Activated B cell treated with CpG ODN at 0.5 μM for 24 hours (primary cell): ENCODE results near the gene CRY1. TPM values are rescaled to one million over a fixed set of nuclear protein-coding genes. Genes with fewer than 3 reads are reported as not detected.
A peak's percentile ranks its signal among the peaks of the same experiment; 100 is the strongest.

ENCODE experiments used
- ATAC-seq: fragments of 200-7000 bp; cut with Tn5 transposase; one replicate; pipeline ENCODE4 v1.10.0; 2021; ENCODE audit warnings: low read depth, mild to moderate bottlenecking, moderate library complexity
- CTCF ChIA-PET: fragments of 350-600 bp; sonication (Branson Sonifier 250); formaldehyde crosslinking; loops from one replicate; lab custom pipeline; 2021; ENCODE audit warnings: antibody characterized with exemption; lab: Charles Lee
- POLR2A ChIA-PET: fragments of 350-600 bp; sonication (Branson Sonifier 250); formaldehyde crosslinking; loops from one replicate; lab custom pipeline; 2021; ENCODE audit warnings: antibody characterized with exemption; lab: Charles Lee
- DNase-seq: peaks from one replicate; pipeline ENCODE4 v3.0.0; 2022
- H3K27ac Mint-ChIP-seq: one replicate; pipeline ENCODE4 v1.8.0; 2020; ENCODE audit warnings: mixed read lengths
- H3K27me3 Mint-ChIP-seq: one replicate; pipeline ENCODE4 v1.8.0; 2021; ENCODE audit warnings: mixed read lengths
- H3K36me3 Mint-ChIP-seq: one replicate; pipeline ENCODE4 v1.8.0; 2021; ENCODE audit warnings: low read depth, mixed read lengths
- H3K4me1 Mint-ChIP-seq: one replicate; pipeline ENCODE4 v1.8.0; 2021; ENCODE audit warnings: mixed read lengths
- H3K4me3 Mint-ChIP-seq: one replicate; pipeline ENCODE4 v1.8.0; 2020; ENCODE audit warnings: mild to moderate bottlenecking, mixed read lengths
- H3K9me3 Mint-ChIP-seq: one replicate; pipeline ENCODE4 v1.8.0; 2020; ENCODE audit warnings: mixed read lengths
- intact Hi-C: fragments of 100-400 bp; cut with micrococcal nuclease; formaldehyde crosslinking; loops from one replicate; pipeline ENCODE4 v1.15.1; 2024
- total RNA-seq: library from RNA; stranded (reverse); gene quantifications from 2 replicates; pipeline ENCODE4 v1.2.3, GENCODE V29; 2022
- TF ChIP-seq, protein P1 (sequence below): fragments of 200-600 bp; IDR thresholded peaks from one replicate; pipeline ENCODE4 v1.8.0; 2022; ENCODE audit warnings: antibody characterized with exemption, mild to moderate bottlenecking

The CRY1 gene
- 4.6 and 7.1 TPM in 2 replicates for total RNA-seq

DNA sequence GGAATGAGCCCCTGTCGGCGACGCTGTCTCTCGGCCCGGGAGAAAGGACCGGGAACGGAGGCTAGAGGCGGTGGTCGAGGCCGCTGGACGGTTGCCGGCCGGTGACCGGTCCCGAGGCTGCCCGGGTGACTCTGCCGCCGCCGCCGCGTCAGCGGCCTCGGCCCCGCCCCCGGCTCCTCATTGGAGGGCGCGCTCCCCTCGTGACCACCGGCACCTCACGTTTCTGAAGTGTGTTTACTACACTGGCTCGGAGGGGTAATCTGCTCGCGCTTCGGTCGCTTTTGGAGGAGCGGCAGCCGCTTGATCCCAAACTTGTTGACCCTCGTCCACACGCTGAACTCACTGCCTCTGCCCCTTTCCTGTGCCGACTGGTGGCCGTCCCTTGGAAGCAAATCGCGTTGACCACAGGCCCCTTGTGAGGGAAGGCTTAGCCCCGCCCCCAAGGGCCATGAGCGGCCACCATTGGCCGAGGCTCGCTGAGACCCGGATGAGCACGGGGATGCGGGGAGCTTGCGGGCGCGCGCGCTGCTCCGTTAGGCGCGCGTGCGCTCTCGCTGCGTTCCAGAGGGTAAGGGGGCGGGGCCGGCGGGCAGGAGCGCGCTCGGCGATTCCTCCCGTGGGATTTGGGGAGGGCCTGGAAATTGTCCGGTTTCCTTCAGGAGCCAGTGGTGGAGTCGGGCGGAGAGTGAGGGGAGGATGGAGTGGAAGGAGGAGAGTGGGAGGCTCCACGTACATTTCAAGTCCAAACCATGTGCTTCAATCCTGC is at the start of gene CRY1:
CRY1 (minus strand) TSS at position 133 of the 766 bp plus-strand sequence. CDS start 588 bp downstream, outside the sequence.
- Mint-ChIP-seq H3K9me3 (peaks cover 3% of the 10 kb centered on the region), H3K27ac (no peak within 1 kb of the TSS), H3K36me3 (peaks cover 4% of the 10 kb centered on the region), H3K4me1 (peaks cover 6% of the 10 kb centered on the region), H3K27me3 (peaks cover 8% of the 10 kb centered on the region), H3K4me3 (no peak within 1 kb of the TSS)
- DNase-seq (peak; percentile 84), ATAC-seq (peak; percentile 83)
- CTCF ChIA-PET, result interaction anchor here (0.7 to 5.3 kb wide), 2 partner anchors 12 to 227 kb away, joined by 3 to 23 read pairs; no protein-coding TSS in a partner anchor
- intact Hi-C loops, result loop anchor here (1.0 to 10.0 kb wide), 10 partner anchors 106 to 2001 kb away; partner anchors contain the start of genes ALKBH2, APPL2, CKAP4 and FICD
- POLR2A ChIA-PET, result interaction anchor here (1.1 to 1.5 kb wide), 3 partner anchors 109 to 736 kb away, joined by 3 to 6 read pairs (median 3); partner anchors contain the start of genes POLR3B and TMEM263
- TF ChIP-seq, protein P1, sequence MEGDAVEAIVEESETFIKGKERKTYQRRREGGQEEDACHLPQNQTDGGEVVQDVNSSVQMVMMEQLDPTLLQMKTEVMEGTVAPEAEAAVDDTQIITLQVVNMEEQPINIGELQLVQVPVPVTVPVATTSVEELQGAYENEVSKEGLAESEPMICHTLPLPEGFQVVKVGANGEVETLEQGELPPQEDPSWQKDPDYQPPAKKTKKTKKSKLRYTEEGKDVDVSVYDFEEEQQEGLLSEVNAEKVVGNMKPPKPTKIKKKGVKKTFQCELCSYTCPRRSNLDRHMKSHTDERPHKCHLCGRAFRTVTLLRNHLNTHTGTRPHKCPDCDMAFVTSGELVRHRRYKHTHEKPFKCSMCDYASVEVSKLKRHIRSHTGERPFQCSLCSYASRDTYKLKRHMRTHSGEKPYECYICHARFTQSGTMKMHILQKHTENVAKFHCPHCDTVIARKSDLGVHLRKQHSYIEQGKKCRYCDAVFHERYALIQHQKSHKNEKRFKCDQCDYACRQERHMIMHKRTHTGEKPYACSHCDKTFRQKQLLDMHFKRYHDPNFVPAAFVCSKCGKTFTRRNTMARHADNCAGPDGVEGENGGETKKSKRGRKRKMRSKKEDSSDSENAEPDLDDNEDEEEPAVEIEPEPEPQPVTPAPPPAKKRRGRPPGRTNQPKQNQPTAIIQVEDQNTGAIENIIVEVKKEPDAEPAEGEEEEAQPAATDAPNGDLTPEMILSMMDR, result no peak

DNA sequence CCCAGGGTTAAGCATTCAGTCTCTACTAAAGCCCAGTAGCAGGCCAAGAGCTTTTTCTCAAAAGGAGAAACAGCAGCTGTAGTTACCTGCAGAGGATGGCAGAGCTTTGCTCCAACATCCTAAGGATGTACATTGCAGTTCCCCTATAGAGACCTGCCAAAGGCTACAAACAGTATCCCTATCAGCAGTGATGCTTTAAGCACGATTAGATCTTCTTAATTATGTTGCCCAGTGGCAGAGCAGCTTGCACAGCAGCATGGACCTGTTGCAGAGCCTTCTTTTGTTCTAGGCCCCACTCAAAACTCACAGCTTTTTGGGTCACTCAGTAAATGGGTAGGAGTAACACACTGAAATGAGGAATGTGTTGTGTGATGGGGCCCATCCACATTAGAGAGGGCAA is 46.4 kb upstream of the CRY1 start:
- POLR2A ChIA-PET, result no interaction called here

DNA sequence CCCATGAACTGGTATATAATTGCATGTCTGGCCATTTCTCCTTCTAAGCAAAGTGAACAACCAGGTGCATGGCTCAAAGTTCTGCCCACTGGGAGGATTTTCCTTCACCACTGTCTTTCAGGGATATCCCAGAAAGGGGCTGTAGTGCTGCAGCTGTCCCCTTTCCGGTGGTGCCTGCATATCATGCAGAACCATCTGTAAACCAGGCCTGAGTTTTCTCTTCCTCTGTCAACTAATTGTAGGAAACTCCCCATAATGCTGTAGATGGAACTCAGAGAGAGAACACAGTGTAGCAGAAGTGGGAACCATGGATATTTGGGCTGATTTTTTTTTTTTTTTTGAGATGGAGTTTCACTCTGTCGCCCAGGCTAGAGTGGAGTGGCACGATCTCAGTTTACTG is 45.6 kb upstream of the CRY1 start:
- Mint-ChIP-seq H3K27ac (no peak overlapping the region), H3K27me3 (peaks cover 3% of the 10 kb centered on the region), H3K9me3 (no peaks in the 10 kb centered on the region), H3K4me1 (no peaks in the 10 kb centered on the region), H3K36me3 (no peaks in the 10 kb centered on the region), H3K4me3 (no peak overlapping the region)
- POLR2A ChIA-PET, result no interaction called here
- CTCF ChIA-PET, result no interaction called here
- TF ChIP-seq, protein P1, result no peak
- intact Hi-C loops, result loop anchor here (10.0 kb wide), 1 partner anchor 746 kb away; no protein-coding TSS in a partner anchor
- DNase-seq, result no peak
- ATAC-seq, result no peak

More for the DNA sequence above, 46.4 kb upstream of the CRY1 start:
- H3K27me3 Mint-ChIP-seq, result peaks cover 3% of the 10 kb centered on the region
- H3K4me3 Mint-ChIP-seq, result no peak overlapping the region
- CTCF ChIA-PET, result no interaction called here
- TF ChIP-seq, protein P1, result no peak
- no peaks in the 10 kb centered on the region for H3K4me1 Mint-ChIP-seq
- no peak overlapping the region for H3K27ac Mint-ChIP-seq
- intact Hi-C loops, result loop anchor here (10.0 kb wide), 1 partner anchor 745 kb away; no protein-coding TSS in a partner anchor
- no peak for DNase-seq
- ATAC-seq, result no peak
- no peaks in the 10 kb centered on the region for H3K9me3 Mint-ChIP-seq
- H3K36me3 Mint-ChIP-seq, result no peaks in the 10 kb centered on the region

DNA sequence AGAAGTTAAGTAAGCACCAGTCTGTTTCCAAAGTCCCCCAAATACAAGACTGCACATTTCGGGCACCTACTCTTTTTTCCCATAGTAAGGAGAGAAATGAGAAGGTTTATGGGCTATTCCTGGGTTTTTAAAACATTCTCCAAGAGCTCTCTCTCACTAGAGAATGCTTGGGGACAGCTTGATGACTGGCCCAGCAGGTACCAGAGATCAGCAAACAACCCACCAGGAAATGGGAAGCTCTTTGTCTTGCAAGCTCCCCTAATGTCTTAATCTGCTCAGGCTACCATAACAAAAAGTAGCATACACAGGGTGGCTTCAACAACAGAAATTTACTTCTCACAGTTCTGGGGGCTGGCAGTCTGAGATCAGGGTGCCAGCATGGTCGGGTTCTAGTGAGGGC is 41.8 kb upstream of the CRY1 start:
- no peaks in the 10 kb centered on the region for H3K36me3 Mint-ChIP-seq
- H3K27me3 Mint-ChIP-seq, result no peaks in the 10 kb centered on the region
- H3K4me3 Mint-ChIP-seq, result no peak overlapping the region
- H3K27ac Mint-ChIP-seq, result no peak overlapping the region
- intact Hi-C loops, result loop anchor here (10.0 kb wide), 1 partner anchor 750 kb away; no protein-coding TSS in a partner anchor
- ATAC-seq, result no peak
- ChIA-PET CTCF (interaction anchor here (7.8 kb wide), 1 partner anchor 474 kb away, joined by 159 read pairs; no protein-coding TSS in a partner anchor), POLR2A (no interaction called here)
- no peaks in the 10 kb centered on the region for H3K9me3 Mint-ChIP-seq
- DNase-seq, result no peak
- H3K4me1 Mint-ChIP-seq, result no peaks in the 10 kb centered on the region
- TF ChIP-seq, protein P1, result no peak

DNA sequence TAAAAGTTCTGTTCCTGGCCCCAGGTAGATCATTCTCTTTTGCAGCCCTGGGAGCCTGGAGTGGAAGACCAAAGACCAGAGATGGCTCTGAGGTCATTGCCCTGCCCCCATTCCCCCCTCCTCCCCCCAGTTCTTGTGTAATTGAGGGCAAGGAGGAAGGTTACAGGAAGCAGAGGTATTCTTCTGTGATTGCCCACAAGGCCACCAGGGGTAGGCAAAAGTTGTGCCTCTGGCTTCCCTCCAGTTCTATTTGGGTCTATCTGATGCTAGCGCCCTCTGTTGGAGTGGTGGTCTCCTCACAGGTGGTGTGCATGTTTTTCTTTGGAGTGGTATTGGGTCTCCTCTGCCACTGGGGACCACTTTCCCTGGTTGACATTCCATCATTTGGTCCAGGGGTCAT is 41.2 kb upstream of the CRY1 start:
- POLR2A ChIA-PET, result no interaction called here
- CTCF ChIA-PET, result interaction anchor here (7.8 kb wide), 1 partner anchor 474 kb away, joined by 159 read pairs; no protein-coding TSS in a partner anchor
- Mint-ChIP-seq H3K27me3 (no peaks in the 10 kb centered on the region), H3K27ac (no peak overlapping the region), H3K4me3 (no peak overlapping the region), H3K9me3 (no peaks in the 10 kb centered on the region), H3K36me3 (no peaks in the 10 kb centered on the region), H3K4me1 (no peaks in the 10 kb centered on the region)
- TF ChIP-seq, protein P1, result no peak
- DNase-seq (no peak), ATAC-seq (no peak)
- intact Hi-C loops, result loop anchor here (10.0 kb wide), 1 partner anchor 750 kb away; no protein-coding TSS in a partner anchor
